GM12892 (cell line): ENCODE data around the gene ARIH1.
"Not testable (repeated sequence)": the region's sequence is repeated elsewhere in the genome, so short reads cannot be mapped to it uniquely, and the experiment has no call there.

ENCODE experiments used
- DNase-seq: peaks from one replicate; pipeline ENCODE4 v3.0.0; 2011; ENCODE audit not compliant: insufficient read length
- FAIRE-seq: peaks from 2 replicates; lab custom pipeline; 2011; peaks lifted over from hg19 to GRCh38; lab: Jason Lieb, UNC
- POLR2A ChIP-seq: IDR thresholded peaks from 2 replicates; pipeline ENCODE4 v1.6.1; 2011; ENCODE audit warnings: low read depth, low read length, control low read depth
- POLR2AphosphoS5 ChIP-seq: IDR thresholded peaks from 2 replicates; pipeline ENCODE4 v1.6.1; 2011; ENCODE audit warnings: low read depth, low read length, control low read depth
- TAF1 ChIP-seq: IDR thresholded peaks from 2 replicates; pipeline ENCODE4 v1.6.1; 2011; ENCODE audit warnings: low read depth, mild to moderate bottlenecking, control low read depth, low read length, borderline replicate concordance

ARIH1 gene

DNA sequence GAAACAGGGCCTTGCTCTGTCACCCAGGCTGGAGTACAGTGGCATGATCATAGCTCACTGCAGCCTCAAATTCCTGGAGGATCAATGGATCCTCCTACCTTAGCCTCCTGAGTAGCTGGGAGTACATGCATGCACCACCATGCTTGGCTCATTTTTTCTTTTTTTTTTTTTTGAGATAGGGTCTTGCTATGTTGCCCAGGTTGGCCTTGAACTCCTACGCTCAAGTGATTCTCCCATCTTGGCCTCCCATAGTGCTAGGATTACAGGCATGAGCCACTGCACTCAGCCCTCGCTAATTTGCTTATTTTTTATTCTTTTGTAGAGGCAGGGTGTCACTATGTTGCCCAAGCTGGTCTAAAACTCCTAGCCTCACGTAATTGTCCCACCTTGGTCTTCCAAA, 6.0 kb upstream of the ARIH1 start:
- DNase-seq = no peak
- TF ChIP-seq POLR2A = no peak
- no peak for TF ChIP-seq TAF1
- no peak for TF ChIP-seq POLR2AphosphoS5
- FAIRE-seq = no peak

GRCh38 chr15:72472992-72473610, 1.0 kb upstream of the ARIH1 start:
- FAIRE-seq (no peak), DNase-seq (no peak)
- TF ChIP-seq POLR2A (no peak), POLR2AphosphoS5 (no peak), TAF1 (no peak)

GRCh38 chr15:72474466-72474911, 359 bp downstream of the ARIH1 start:
- FAIRE-seq (no peak), DNase-seq (no peak)

DNA sequence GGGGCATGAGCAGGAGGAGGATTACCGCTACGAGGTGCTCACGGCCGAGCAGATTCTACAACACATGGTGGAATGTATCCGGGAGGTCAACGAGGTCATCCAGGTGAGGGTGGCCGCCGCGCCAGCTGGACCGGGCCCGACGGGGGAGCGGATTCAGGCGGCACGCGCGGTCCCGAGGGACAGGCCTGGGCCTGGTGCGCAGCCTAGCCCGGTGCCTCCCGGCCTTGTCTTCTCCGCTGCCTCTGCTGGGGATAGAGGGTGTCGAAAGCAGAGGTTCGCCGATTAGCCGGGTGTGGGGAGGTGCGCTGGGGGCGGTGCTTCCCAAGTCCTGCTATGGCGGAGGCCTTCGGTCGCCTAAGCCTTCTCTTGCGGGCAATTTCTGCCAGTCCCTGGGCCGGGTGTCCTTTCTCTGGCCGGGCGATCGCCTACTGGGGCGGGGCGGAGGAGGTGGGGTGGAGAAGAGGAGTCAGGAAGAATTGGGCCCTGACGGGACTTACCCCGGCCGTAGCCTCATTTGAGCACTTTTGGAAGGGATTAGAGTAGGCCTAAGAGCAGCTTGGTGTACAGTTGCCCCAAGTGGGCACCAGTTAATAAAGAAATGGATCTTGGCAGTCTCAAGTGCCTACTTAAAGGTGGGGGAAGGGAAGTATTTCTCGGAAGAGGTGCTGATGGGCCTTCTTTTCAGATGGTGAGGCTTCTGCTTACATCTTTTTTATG, 940 bp downstream of the ARIH1 start:
- TF ChIP-seq TAF1 (peak; percentile 51; the same call in 1 of the 2 replicates), POLR2A (peak; percentile 77; the same call in 1 of the 2 replicates), POLR2AphosphoS5 (peak; percentile 74; the same call in 1 of the 2 replicates)
- DNase-seq (peak; percentile 55), FAIRE-seq (no peak)

More at GRCh38 chr15:72474466-72474911, 359 bp downstream of the ARIH1 start:
- TF ChIP-seq POLR2AphosphoS5 (no peak; the same call in 1 of the 2 replicates), POLR2A (no peak), TAF1 (no peak)

- FAIRE-seq (no peak), DNase-seq (no peak)
- no peak for TF ChIP-seq POLR2AphosphoS5
- no peak for TF ChIP-seq TAF1
- TF ChIP-seq POLR2A = no peak
Observed at GRCh38 chr15:72475674-72476073, 1.5 kb downstream of the ARIH1 start.

- DNase-seq, FAIRE-seq: not testable (repeated sequence)
Observed at GRCh38 chr15:72476330-72476729, 2.2 kb downstream of the ARIH1 start.

DNA sequence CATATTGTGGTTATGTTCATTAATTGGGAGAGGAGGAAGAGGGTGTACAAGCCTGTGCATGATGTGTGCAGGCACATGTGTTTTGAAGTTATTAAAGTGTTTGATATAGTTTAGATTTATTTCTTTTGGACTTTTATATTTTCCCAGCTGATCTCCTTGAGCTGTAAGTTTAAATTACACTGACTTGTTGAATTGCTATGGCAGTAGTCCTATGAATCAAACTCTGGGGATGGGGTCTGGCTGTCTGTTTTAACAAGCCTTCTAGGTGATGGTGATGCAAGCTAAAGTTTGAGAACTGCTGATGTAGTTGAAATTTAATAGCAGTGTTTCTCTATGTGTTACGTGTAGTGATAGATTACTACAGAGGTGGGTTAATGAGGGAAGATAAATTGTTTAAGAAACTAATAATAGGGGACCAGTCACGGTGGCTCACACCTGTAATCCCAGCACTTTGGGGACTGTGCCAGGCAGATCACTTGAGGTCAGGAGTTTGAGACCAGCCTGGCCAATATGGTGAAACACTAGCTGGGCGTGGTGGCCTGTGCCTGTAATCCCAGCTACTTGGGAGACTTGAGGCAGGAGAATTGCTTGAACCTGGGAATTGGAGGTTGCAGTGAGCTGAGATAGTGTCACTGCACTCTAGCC, 7.0 kb downstream of the ARIH1 start:
- FAIRE-seq (no peak), DNase-seq (no peak)
- TF ChIP-seq POLR2AphosphoS5 (no peak), TAF1 (no peak)

DNA sequence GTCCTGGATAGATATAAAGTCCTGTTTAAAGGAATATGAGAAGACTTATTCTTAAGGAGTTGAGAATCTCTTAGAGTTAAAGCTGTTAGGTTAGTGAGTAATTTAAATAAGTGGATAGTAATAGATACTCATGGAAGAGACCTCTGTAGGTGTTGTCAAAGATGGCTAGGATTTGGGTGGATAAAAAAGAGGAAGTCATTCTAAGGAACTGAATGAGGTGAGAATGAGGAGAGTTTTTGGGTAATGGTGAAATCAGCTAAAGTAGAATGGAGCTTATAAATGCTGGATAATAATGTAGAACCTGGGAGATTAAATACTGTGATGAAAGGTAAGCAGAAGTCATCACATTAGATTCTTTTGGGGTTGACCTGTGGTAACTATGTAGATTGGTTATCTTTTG, 8.1 kb downstream of the ARIH1 start:
- DNase-seq (no peak), FAIRE-seq (no peak)
- TF ChIP-seq POLR2A (no peak), POLR2AphosphoS5 (no peak), TAF1 (no peak)

GRCh38 chr15:72483279-72483678, 9.1 kb downstream of the ARIH1 start:
- DNase-seq = no peak
- no peak for FAIRE-seq
- TF ChIP-seq TAF1 (no peak), POLR2AphosphoS5 (no peak), POLR2A (no peak)

DNA sequence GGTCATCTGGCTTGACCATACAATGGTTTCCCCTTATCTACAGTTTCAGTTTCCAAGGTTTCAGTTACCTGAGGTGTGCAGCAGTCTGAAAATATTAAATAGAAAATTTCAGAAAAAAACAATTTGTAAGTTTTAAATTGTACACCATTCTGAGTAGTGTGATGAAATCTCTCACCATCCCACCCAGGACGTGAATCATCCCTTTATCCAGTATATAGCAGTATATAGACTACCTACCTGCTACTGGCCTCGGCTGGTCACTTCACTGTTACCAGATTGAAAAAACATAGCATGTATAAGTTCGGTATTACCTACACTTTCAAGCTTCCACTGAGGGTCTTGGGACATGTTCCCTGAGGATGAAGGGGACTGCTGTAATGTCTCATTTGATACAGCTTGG, 12.0 kb downstream of the ARIH1 start:
- FAIRE-seq (no peak), DNase-seq (no peak)
- no peak for TF ChIP-seq POLR2AphosphoS5
- TF ChIP-seq POLR2A = no peak
- no peak for TF ChIP-seq TAF1

DNA sequence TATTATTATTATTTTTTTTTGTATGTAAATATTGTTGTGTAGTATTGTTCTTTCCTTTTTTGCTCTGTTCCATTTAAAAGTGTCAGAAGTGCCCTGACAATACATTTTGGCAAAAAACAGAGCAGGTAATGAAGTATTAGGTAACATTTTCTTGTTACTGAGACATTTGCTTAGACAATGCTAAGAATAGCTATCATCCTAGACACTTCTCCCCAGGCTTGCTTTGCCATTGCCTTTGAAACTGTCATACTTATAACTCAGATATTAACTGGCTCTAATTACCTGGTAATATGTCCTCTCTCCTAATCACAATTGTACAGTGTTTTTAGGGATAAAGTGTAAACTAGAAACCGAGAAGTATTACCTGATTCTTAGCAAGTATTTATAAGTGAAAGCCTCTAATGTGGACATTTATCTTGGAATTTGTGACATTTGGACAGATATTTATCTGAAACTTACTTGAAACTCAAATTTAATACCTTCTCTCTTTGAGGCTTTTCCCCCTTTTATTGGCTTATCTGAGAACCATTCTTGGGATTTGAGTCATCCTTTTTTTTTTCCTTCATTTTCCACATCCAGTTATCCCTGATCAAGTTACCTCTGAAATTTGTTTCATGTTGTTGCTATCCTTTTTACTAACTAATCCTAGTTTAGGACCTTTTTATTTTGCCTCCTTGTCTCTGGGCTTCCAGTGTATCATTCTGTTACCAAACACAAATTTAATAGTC, 13.1 kb downstream of the ARIH1 start:
- no peak for FAIRE-seq
- TF ChIP-seq TAF1 (no peak), POLR2A (no peak), POLR2AphosphoS5 (no peak)
- DNase-seq = no peak
